ENCODE results near the gene PKP4.

Gene PKP4

GRCh38 chr2:158667586-158667985, 210.8 kb downstream of the PKP4 start:
- H3K27me3 ChIP-seq (ENCODE audit: control insufficient read depth, insufficient read depth, low read length): no peaks in the 10 kb centered on the region
- no peak overlapping the region for H3K9ac ChIP-seq (ENCODE audit: low read depth, low read length)
- H3K27ac ChIP-seq (ENCODE audit: low read depth, low read length): no peak overlapping the region
- H3K4me3 ChIP-seq (ENCODE audit: low read depth, low read length): no peak overlapping the region
- H3K4me1 ChIP-seq (ENCODE audit: control insufficient read depth, insufficient read depth, low read length): no peaks in the 10 kb centered on the region
- no peaks in the 10 kb centered on the region for H3K9me3 ChIP-seq (ENCODE audit: control insufficient read depth, insufficient read depth, low read length)
- H3K36me3 ChIP-seq (ENCODE audit: control insufficient read depth, insufficient read depth, low read length): peaks cover 84% of the 10 kb centered on the region

- no peak overlapping the region for H3K4me3 ChIP-seq (ENCODE audit: low read depth, low read length)
- H3K9ac ChIP-seq (ENCODE audit: low read depth, low read length): no peak overlapping the region
- H3K36me3 ChIP-seq (ENCODE audit: control insufficient read depth, insufficient read depth, low read length): peaks cover 82% of the 10 kb centered on the region
- no peak overlapping the region for H3K27ac ChIP-seq (ENCODE audit: low read depth, low read length)
- no peaks in the 10 kb centered on the region for H3K27me3 ChIP-seq (ENCODE audit: control insufficient read depth, insufficient read depth, low read length)
- H3K4me1 ChIP-seq (ENCODE audit: control insufficient read depth, insufficient read depth, low read length): no peaks in the 10 kb centered on the region
- no peaks in the 10 kb centered on the region for H3K9me3 ChIP-seq (ENCODE audit: control insufficient read depth, insufficient read depth, low read length)
Observed at GRCh38 chr2:158668001-158668765, 211.4 kb downstream of the PKP4 start.

GRCh38 chr2:158670292-158670691, 213.5 kb downstream of the PKP4 start:
- Histone ChIP-seq H3K4me1 (ENCODE audit: control insufficient read depth, insufficient read depth, low read length) (no peaks in the 10 kb centered on the region), H3K36me3 (ENCODE audit: control insufficient read depth, insufficient read depth, low read length) (peaks cover 82% of the 10 kb centered on the region), H3K9me3 (ENCODE audit: control insufficient read depth, insufficient read depth, low read length) (no peaks in the 10 kb centered on the region), H3K27me3 (ENCODE audit: control insufficient read depth, insufficient read depth, low read length) (no peaks in the 10 kb centered on the region), H3K9ac (ENCODE audit: low read depth, low read length) (no peak overlapping the region), H3K4me3 (ENCODE audit: low read depth, low read length) (no peak overlapping the region), H3K27ac (ENCODE audit: low read depth, low read length) (no peak overlapping the region)

- Histone ChIP-seq H3K4me3 (ENCODE audit: low read depth, low read length) (no peak overlapping the region), H3K36me3 (ENCODE audit: control insufficient read depth, insufficient read depth, low read length) (peaks cover 80% of the 10 kb centered on the region), H3K27me3 (ENCODE audit: control insufficient read depth, insufficient read depth, low read length) (no peaks in the 10 kb centered on the region)
Observed at GRCh38 chr2:158671360-158672245, 214.9 kb downstream of the PKP4 start.

GRCh38 chr2:158676295-158676694, 219.5 kb downstream of the PKP4 start:
- no peaks in the 10 kb centered on the region for H3K4me1 ChIP-seq (ENCODE audit: control insufficient read depth, insufficient read depth, low read length)
- H3K27me3 ChIP-seq (ENCODE audit: control insufficient read depth, insufficient read depth, low read length): no peaks in the 10 kb centered on the region
- no peak overlapping the region for H3K9ac ChIP-seq (ENCODE audit: low read depth, low read length)
- no peak overlapping the region for H3K4me3 ChIP-seq (ENCODE audit: low read depth, low read length)
- H3K9me3 ChIP-seq (ENCODE audit: control insufficient read depth, insufficient read depth, low read length): no peaks in the 10 kb centered on the region
- H3K27ac ChIP-seq (ENCODE audit: low read depth, low read length): no peak overlapping the region
- H3K36me3 ChIP-seq (ENCODE audit: control insufficient read depth, insufficient read depth, low read length): peaks cover 68% of the 10 kb centered on the region

More at GRCh38 chr2:158671360-158672245, 214.9 kb downstream of the PKP4 start:
- no peak overlapping the region for H3K27ac ChIP-seq (ENCODE audit: low read depth, low read length)
- H3K9me3 ChIP-seq (ENCODE audit: control insufficient read depth, insufficient read depth, low read length): no peaks in the 10 kb centered on the region
- no peak overlapping the region for H3K9ac ChIP-seq (ENCODE audit: low read depth, low read length)
- H3K4me1 ChIP-seq (ENCODE audit: control insufficient read depth, insufficient read depth, low read length): no peaks in the 10 kb centered on the region

- H3K9ac ChIP-seq (ENCODE audit: low read depth, low read length): no peak overlapping the region
- H3K27ac ChIP-seq (ENCODE audit: low read depth, low read length): no peak overlapping the region
- peaks cover 69% of the 10 kb centered on the region for H3K36me3 ChIP-seq (ENCODE audit: control insufficient read depth, insufficient read depth, low read length)
- no peaks in the 10 kb centered on the region for H3K4me1 ChIP-seq (ENCODE audit: control insufficient read depth, insufficient read depth, low read length)
- no peak overlapping the region for H3K4me3 ChIP-seq (ENCODE audit: low read depth, low read length)
- no peaks in the 10 kb centered on the region for H3K9me3 ChIP-seq (ENCODE audit: control insufficient read depth, insufficient read depth, low read length)
- no peaks in the 10 kb centered on the region for H3K27me3 ChIP-seq (ENCODE audit: control insufficient read depth, insufficient read depth, low read length)
Observed at GRCh38 chr2:158676696-158677095, 219.9 kb downstream of the PKP4 start.

- H3K9ac ChIP-seq (ENCODE audit: low read depth, low read length): no peak overlapping the region
- no peaks in the 10 kb centered on the region for H3K4me1 ChIP-seq (ENCODE audit: control insufficient read depth, insufficient read depth, low read length)
- H3K36me3 ChIP-seq (ENCODE audit: control insufficient read depth, insufficient read depth, low read length): peaks cover 69% of the 10 kb centered on the region
- no peaks in the 10 kb centered on the region for H3K9me3 ChIP-seq (ENCODE audit: control insufficient read depth, insufficient read depth, low read length)
- H3K27ac ChIP-seq (ENCODE audit: low read depth, low read length): no peak overlapping the region
- no peaks in the 10 kb centered on the region for H3K27me3 ChIP-seq (ENCODE audit: control insufficient read depth, insufficient read depth, low read length)
- H3K4me3 ChIP-seq (ENCODE audit: low read depth, low read length): no peak overlapping the region
Observed at GRCh38 chr2:158677542-158677941, 220.8 kb downstream of the PKP4 start.

- Histone ChIP-seq H3K27ac (ENCODE audit: low read depth, low read length) (no peak overlapping the region), H3K36me3 (ENCODE audit: control insufficient read depth, insufficient read depth, low read length) (peaks cover 31% of the 10 kb centered on the region)
Observed at GRCh38 chr2:158681816-158682215, 225.1 kb downstream of the PKP4 start.

GRCh38 chr2:158685646-158686045, 228.9 kb downstream of the PKP4 start:
- Histone ChIP-seq H3K36me3 (ENCODE audit: control insufficient read depth, insufficient read depth, low read length) (peaks cover 4% of the 10 kb centered on the region; the same call in 1 of the 2 replicates), H3K4me3 (ENCODE audit: low read depth, low read length) (no peak overlapping the region), H3K27me3 (ENCODE audit: control insufficient read depth, insufficient read depth, low read length) (no peaks in the 10 kb centered on the region; the same call in 1 of the 2 replicates), H3K27ac (ENCODE audit: low read depth, low read length) (no peak overlapping the region), H3K9ac (ENCODE audit: low read depth, low read length) (no peak overlapping the region), H3K4me1 (ENCODE audit: control insufficient read depth, insufficient read depth, low read length) (peaks cover 9% of the 10 kb centered on the region), H3K9me3 (ENCODE audit: control insufficient read depth, insufficient read depth, low read length) (no peaks in the 10 kb centered on the region)

More at GRCh38 chr2:158681816-158682215, 225.1 kb downstream of the PKP4 start:
- Histone ChIP-seq H3K4me1 (ENCODE audit: control insufficient read depth, insufficient read depth, low read length) (no peaks in the 10 kb centered on the region), H3K4me3 (ENCODE audit: low read depth, low read length) (no peak overlapping the region), H3K9me3 (ENCODE audit: control insufficient read depth, insufficient read depth, low read length) (no peaks in the 10 kb centered on the region), H3K27me3 (ENCODE audit: control insufficient read depth, insufficient read depth, low read length) (no peaks in the 10 kb centered on the region), H3K9ac (ENCODE audit: low read depth, low read length) (no peak overlapping the region)

GRCh38 chr2:158686210-158686691, 229.5 kb downstream of the PKP4 start:
- no peak overlapping the region for H3K4me3 ChIP-seq (ENCODE audit: low read depth, low read length)
- H3K9me3 ChIP-seq (ENCODE audit: control insufficient read depth, insufficient read depth, low read length): no peaks in the 10 kb centered on the region
- H3K4me1 ChIP-seq (ENCODE audit: control insufficient read depth, insufficient read depth, low read length): peaks cover 9% of the 10 kb centered on the region

GRCh38 chr2:158687315-158687714, 230.6 kb downstream of the PKP4 start:
- H3K9me3 ChIP-seq (ENCODE audit: control insufficient read depth, insufficient read depth, low read length): no peaks in the 10 kb centered on the region

More at GRCh38 chr2:158686210-158686691, 229.5 kb downstream of the PKP4 start:
- 0 out of 2 replicates have a peak, but pooled peaks cover 2% of the 10 kb centered on the region for H3K36me3 ChIP-seq (ENCODE audit: control insufficient read depth, insufficient read depth, low read length)
- no peak overlapping the region for H3K9ac ChIP-seq (ENCODE audit: low read depth, low read length)
- H3K27me3 ChIP-seq (ENCODE audit: control insufficient read depth, insufficient read depth, low read length): no peaks in the 10 kb centered on the region; the same call in 1 of the 2 replicates
- no peak overlapping the region for H3K27ac ChIP-seq (ENCODE audit: low read depth, low read length)

More at GRCh38 chr2:158687315-158687714, 230.6 kb downstream of the PKP4 start:
- Histone ChIP-seq H3K27ac (ENCODE audit: low read depth, low read length) (no peak overlapping the region), H3K36me3 (ENCODE audit: control insufficient read depth, insufficient read depth, low read length) (no peaks in the 10 kb centered on the region), H3K27me3 (ENCODE audit: control insufficient read depth, insufficient read depth, low read length) (no peaks in the 10 kb centered on the region; the same call in 1 of the 2 replicates), H3K9ac (ENCODE audit: low read depth, low read length) (no peak overlapping the region), H3K4me1 (ENCODE audit: control insufficient read depth, insufficient read depth, low read length) (peaks cover 9% of the 10 kb centered on the region), H3K4me3 (ENCODE audit: low read depth, low read length) (no peak overlapping the region)
